GM18505 (cell line): Measurements from ENCODE around the gene HNF4A.

Experiments used
- ATAC-seq: cut with Tn5 transposase; IDR thresholded peaks from one replicate; pipeline ENCODE4 v1.9.1; 2021; ENCODE audit not compliant: unreplicated experiment
- POLR2A ChIP-seq: IDR thresholded peaks from 4 replicates; pipeline ENCODE4 v1.6.1; 2011; ENCODE audit warnings: borderline replicate concordance; ENCODE audit not compliant: insufficient read depth, insufficient read length; ENCODE audit errors: extremely low read depth

Gene HNF4A

GRCh38 chr20:44424039-44424495, 68.6 kb downstream of the HNF4A start:
- no peak for ATAC-seq

GRCh38 chr20:44425923-44426322, 70.4 kb downstream of the HNF4A start:
- TF ChIP-seq POLR2A: no peak
- ATAC-seq: no peak

More at GRCh38 chr20:44424039-44424495, 68.6 kb downstream of the HNF4A start:
- no peak for TF ChIP-seq POLR2A

- no peak for TF ChIP-seq POLR2A
- no peak for ATAC-seq
Observed at GRCh38 chr20:44426879-44427790, 71.6 kb downstream of the HNF4A start.

GRCh38 chr20:44427804-44428173, 72.3 kb downstream of the HNF4A start:
- TF ChIP-seq POLR2A: no peak
- no peak for ATAC-seq

GRCh38 chr20:44428174-44429016, 72.9 kb downstream of the HNF4A start:
- no peak for TF ChIP-seq POLR2A
- ATAC-seq: no peak

- no peak for ATAC-seq
- no peak for TF ChIP-seq POLR2A
Observed at GRCh38 chr20:44429017-44429339, 73.5 kb downstream of the HNF4A start.

GRCh38 chr20:44429419-44430269, 74.1 kb downstream of the HNF4A start:
- no peak for ATAC-seq
- no peak for TF ChIP-seq POLR2A

GRCh38 chr20:44430270-44431065, 75.0 kb downstream of the HNF4A start:
- no peak for ATAC-seq
- no peak for TF ChIP-seq POLR2A

GRCh38 chr20:44431118-44431501, 75.6 kb downstream of the HNF4A start:
- ATAC-seq: no peak

DNA sequence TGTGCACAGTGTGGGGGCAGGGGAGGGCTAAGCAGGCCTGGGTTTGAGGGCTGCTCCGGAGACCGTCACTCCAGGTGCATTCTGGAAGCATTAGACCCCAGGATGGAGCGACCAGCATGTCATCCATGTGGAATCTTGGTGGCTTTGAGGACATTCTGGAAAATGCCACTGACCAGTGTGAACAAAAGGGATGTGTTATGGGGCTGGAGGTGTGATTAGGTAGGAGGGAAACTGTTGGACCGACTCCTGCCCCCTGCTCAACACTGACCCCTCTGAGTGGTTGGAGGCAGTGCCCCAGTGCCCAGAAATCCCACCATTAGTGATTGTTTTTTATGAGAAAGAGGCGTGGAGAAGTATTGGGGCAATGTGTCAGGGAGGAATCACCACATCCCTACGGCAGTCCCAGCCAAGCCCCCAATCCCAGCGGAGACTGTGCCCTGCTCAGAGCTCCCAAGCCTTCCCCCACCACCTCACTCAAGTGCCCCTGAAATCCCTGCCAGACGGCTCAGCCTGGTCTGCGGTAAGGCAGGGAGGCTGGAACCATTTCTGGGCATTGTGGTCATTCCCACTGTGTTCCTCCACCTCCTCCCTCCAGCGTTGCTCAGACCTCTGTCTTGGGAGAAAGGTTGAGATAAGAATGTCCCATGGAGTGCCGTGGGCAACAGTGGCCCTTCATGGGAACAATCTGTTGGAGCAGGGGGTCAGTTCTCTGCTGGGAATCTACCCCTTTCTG, 76.2 kb downstream of the HNF4A start:
- no peak for TF ChIP-seq POLR2A
- no peak for ATAC-seq

More at GRCh38 chr20:44431118-44431501, 75.6 kb downstream of the HNF4A start:
- no peak for TF ChIP-seq POLR2A
